Suprapubic skin (tissue), 4 donors: ENCODE data around the gene PCYOX1L. TPM values are rescaled to one million over a fixed set of nuclear protein-coding genes. Genes with fewer than 3 reads are reported as not detected.

Source experiments
- DNase-seq, 2 donors: peaks; one replicate each; pipeline ENCODE4 v3.0.0-alpha.2; 2019; ENCODE audit warnings: low spot score in 2 of 2
- H3K27ac ChIP-seq: fragments of 200-600 bp; sonication (generic); one replicate; pipeline ENCODE4 v1.5.1; 2019
- H3K27me3 ChIP-seq: fragments of 200-600 bp; sonication (generic); one replicate; pipeline ENCODE4 v1.5.1; 2019
- H3K36me3 ChIP-seq: fragments of 200-600 bp; sonication (generic); one replicate; pipeline ENCODE4 v1.5.1; 2019
- H3K4me1 ChIP-seq: fragments of 200-600 bp; sonication (generic); one replicate; pipeline ENCODE4 v1.5.1; 2019
- H3K4me3 ChIP-seq: fragments of 200-600 bp; sonication (generic); one replicate; pipeline ENCODE4 v1.5.1; 2019; ENCODE audit warnings: mild to moderate bottlenecking
- H3K9me3 ChIP-seq: fragments of 200-600 bp; sonication (generic); one replicate; pipeline ENCODE4 v1.5.1; 2019
- CTCF ChIP-seq, 2 donors: fragments of 200-600 bp in 1 of 2; fragments of 450-650 bp in 1 of 2; sonication (generic) in 1 of 2; IDR thresholded peaks; one replicate each; pipeline ENCODE4 v1.5.1; 2016 to 2019; ENCODE audit warnings: antibody characterized with exemption in 2 of 2, mild to moderate bottlenecking in 1 of 2, moderate library complexity in 1 of 2
- EP300 ChIP-seq: sonication (generic); formaldehyde crosslinking; IDR thresholded peaks from one replicate; pipeline ENCODE4 v1.6.1; 2017; ENCODE audit warnings: antibody characterized with exemption
- POLR2A ChIP-seq, 2 donors: fragments of 450-650 bp; IDR thresholded peaks; one replicate each; pipeline ENCODE4 v1.6.1; 2017; ENCODE audit warnings: antibody characterized with exemption in 2 of 2, mild to moderate bottlenecking in 2 of 2, moderate library complexity in 2 of 2
- POLR2AphosphoS5 ChIP-seq, 3 donors: sonication (generic); formaldehyde crosslinking; IDR thresholded peaks; one replicate each; pipeline ENCODE4 v1.6.1; 2017; ENCODE audit warnings: antibody characterized with exemption in 3 of 3
- WGBS: methylation state at CpG from one replicate; pipeline ENCODE4 v1.1.5; 2018; 5-methylcytosine and 5-hydroxymethylcytosine counted together
- total RNA-seq, 4 donors: library from RNA; depleted of rRNA; stranded (reverse); fragments of >200 nt; gene quantifications; one replicate each; pipeline ENCODE4 v1.1.0, GENCODE V29; 2016

The PCYOX1L gene
- total RNA-seq, 4 donors from 2014 or later: 4.5 to 11.8 (median 5.8) TPM

- TF ChIP-seq POLR2AphosphoS5 (IDR thresholded peaks at IDR 0.05) (no peak), CTCF (IDR thresholded peaks at IDR 0.05) (no peak), EP300 (no peak), POLR2A (IDR thresholded peaks at IDR 0.05) (no peak)
- H3K4me1 ChIP-seq: peaks cover 3% of the 10 kb centered on the region
- no peaks in the 10 kb centered on the region for H3K27me3 ChIP-seq
- H3K36me3 ChIP-seq: peaks cover 17% of the 10 kb centered on the region
- no peak overlapping the region for H3K27ac ChIP-seq
- no peaks in the 10 kb centered on the region for H3K9me3 ChIP-seq
- whole genome bisulfite sequencing: 93% methylated on average over 4 of the region's 4 CpGs
- no peak overlapping the region for H3K4me3 ChIP-seq
- no peak for DNase-seq
Observed at GRCh38 chr5:149314571-149315111, 43.2 kb upstream of the PCYOX1L start.

GRCh38 chr5:149315753-149316152 lies 42.1 kb upstream of the PCYOX1L start:
- Histone ChIP-seq H3K27ac (no peak overlapping the region), H3K27me3 (no peaks in the 10 kb centered on the region), H3K4me3 (no peak overlapping the region), H3K9me3 (no peaks in the 10 kb centered on the region), H3K36me3 (peaks cover 18% of the 10 kb centered on the region), H3K4me1 (peaks cover 12% of the 10 kb centered on the region)
- TF ChIP-seq EP300 (no peak), CTCF (IDR thresholded peaks at IDR 0.05) (no peak)
- WGBS: 93% methylated on average over 6 of the region's 6 CpGs
- DNase-seq: no peak

- H3K27ac ChIP-seq: no peak overlapping the region
- WGBS: 83% methylated on average over 13 of the region's 14 CpGs
- no peaks in the 10 kb centered on the region for H3K27me3 ChIP-seq
- no peaks in the 10 kb centered on the region for H3K9me3 ChIP-seq
- no peak overlapping the region for H3K4me3 ChIP-seq
- H3K36me3 ChIP-seq: peaks cover 15% of the 10 kb centered on the region
- peaks cover 17% of the 10 kb centered on the region for H3K4me1 ChIP-seq
- no peak for DNase-seq
- TF ChIP-seq EP300: no peak
- no peak for TF ChIP-seq POLR2AphosphoS5 (IDR thresholded peaks at IDR 0.05)
- TF ChIP-seq CTCF (IDR thresholded peaks at IDR 0.05): peak; percentile 27 to 54
- TF ChIP-seq POLR2A (IDR thresholded peaks at IDR 0.05): no peak
Observed at GRCh38 chr5:149317281-149318048, 40.4 kb upstream of the PCYOX1L start.

GRCh38 chr5:149319174-149319573 lies 38.7 kb upstream of the PCYOX1L start:
- Histone ChIP-seq H3K4me3 (no peak overlapping the region), H3K27me3 (no peaks in the 10 kb centered on the region), H3K9me3 (no peaks in the 10 kb centered on the region), H3K27ac (no peak overlapping the region), H3K36me3 (peaks cover 17% of the 10 kb centered on the region), H3K4me1 (peaks cover 18% of the 10 kb centered on the region)
- DNase-seq: no peak
- TF ChIP-seq EP300 (no peak), POLR2AphosphoS5 (IDR thresholded peaks at IDR 0.05) (no peak), CTCF (IDR thresholded peaks at IDR 0.05) (no peak), POLR2A (IDR thresholded peaks at IDR 0.05) (no peak)
- 93% methylated on average over 3 of the region's 3 CpGs for whole genome bisulfite sequencing

- WGBS: 35% methylated on average over 4 of the region's 4 CpGs
- peaks cover 28% of the 10 kb centered on the region for H3K4me1 ChIP-seq
- TF ChIP-seq POLR2A (IDR thresholded peaks at IDR 0.05) (no peak), POLR2AphosphoS5 (IDR thresholded peaks at IDR 0.05) (no peak), EP300 (no peak)
- no peaks in the 10 kb centered on the region for H3K27me3 ChIP-seq
- H3K4me3 ChIP-seq: no peak overlapping the region
- no peaks in the 10 kb centered on the region for H3K9me3 ChIP-seq
- peak overlapping the region; percentile 38 for H3K27ac ChIP-seq
- peaks cover 18% of the 10 kb centered on the region for H3K36me3 ChIP-seq
- DNase-seq: no peak
Observed at GRCh38 chr5:149320791-149321330, 37.0 kb upstream of the PCYOX1L start.
